H1 (cell line): ENCODE results near the gene TAS2R42. TPM values are rescaled to one million over a fixed set of nuclear protein-coding genes. Genes with fewer than 3 reads are reported as not detected.

Source experiments
- CTCF ChIA-PET: fragments of 300-600 bp; sonication (Branson Sonifier 250); formaldehyde crosslinking; loops from one replicate; lab custom pipeline; 2021; ENCODE audit not compliant: partially characterized antibody; lab: Charles Lee
- POLR2A ChIA-PET: fragments of 300-600 bp; sonication (Branson Sonifier 250); formaldehyde crosslinking; loops from one replicate; lab custom pipeline; 2021; ENCODE audit warnings: inconsistent platforms; ENCODE audit not compliant: partially characterized antibody; lab: Charles Lee
- DNase-seq, 2 experiments: peaks; one replicate each; pipeline versions ENCODE4 v3.0.0 to v3.0.0-alpha.2; 2010 to 2022; ENCODE audit warnings: low spot score in 2 of 2, low read depth in 1 of 2, mixed read lengths in 1 of 2
- FAIRE-seq: peaks from 2 replicates; lab custom pipeline; 2011; peaks lifted over from hg19 to GRCh38; lab: Jason Lieb, UNC
- H2AFZ ChIP-seq: 2 replicates; pipeline ENCODE4 v1.8.1; 2012; ENCODE audit warnings: low read length, inconsistent platforms
- H2AK5ac ChIP-seq: 2 replicates; pipeline ENCODE4 v1.6.1; 2013; ENCODE audit warnings: low read depth, low read length
- H2BK120ac ChIP-seq: replicated peaks from 2 replicates; pipeline ENCODE3; 2013; ENCODE audit warnings: low read depth, low read length, inconsistent platforms
- H2BK12ac ChIP-seq: 2 replicates; pipeline ENCODE4 v1.6.1; 2013; ENCODE audit warnings: low read depth, low read length
- H2BK15ac ChIP-seq: 2 replicates; pipeline ENCODE4 v1.6.1; 2013; ENCODE audit warnings: low read length
- H2BK20ac ChIP-seq: 2 replicates; pipeline ENCODE4 v1.6.1; 2013; ENCODE audit warnings: low read length
- H2BK5ac ChIP-seq: 2 replicates; pipeline ENCODE4 v1.6.1; 2013; ENCODE audit warnings: low read depth, low read length
- H3K14ac ChIP-seq: 2 replicates; pipeline ENCODE4 v1.6.1; 2013; ENCODE audit warnings: inconsistent platforms; ENCODE audit not compliant: insufficient read length
- H3K18ac ChIP-seq: 2 replicates; pipeline ENCODE4 v1.6.1; 2013; ENCODE audit warnings: low read length; ENCODE audit errors: extremely low read depth
- H3K23ac ChIP-seq: 2 replicates; pipeline ENCODE4 v1.6.1; 2013; ENCODE audit warnings: inconsistent platforms; ENCODE audit not compliant: insufficient read length
- H3K23me2 ChIP-seq: 2 replicates; pipeline ENCODE4 v1.6.1; 2013; ENCODE audit warnings: low read depth, low read length
- H3K27ac ChIP-seq: 2 replicates; pipeline ENCODE4 v1.6.1; 2011; ENCODE audit warnings: low read depth, low read length, inconsistent platforms
- H3K27me3 ChIP-seq, 4 experiments: replicated peaks in 1 of 4; 1 replicate in 1 of 4; 2 replicates in 3 of 4; pipeline versions ENCODE4 v1.6.1 to v1.8.1; 2011 to 2013; ENCODE audit warnings: low read length in 3 of 4, mild to moderate bottlenecking in 3 of 4, inconsistent platforms in 2 of 4, mixed read lengths in 2 of 4, moderate library complexity in 1 of 4; ENCODE audit not compliant: control insufficient read depth in 3 of 4, insufficient read depth in 3 of 4; ENCODE audit errors: extremely low read depth in 1 of 4
- H3K36me3 ChIP-seq, 4 experiments: 2 replicates each; pipeline versions ENCODE4 v1.6.1 to v1.8.1; 2011 to 2013; ENCODE audit warnings: mild to moderate bottlenecking in 4 of 4, low read length in 3 of 4, moderate library complexity in 2 of 4, control low read depth in 1 of 4, inconsistent platforms in 1 of 4; ENCODE audit not compliant: insufficient read depth in 4 of 4, control insufficient read depth in 2 of 4
- H3K4ac ChIP-seq: replicated peaks from 2 replicates; pipeline ENCODE3; 2013; ENCODE audit warnings: low read length, low read depth, mixed read lengths, inconsistent platforms; ENCODE audit not compliant: insufficient read length
- H3K4me1 ChIP-seq, 4 experiments: replicated peaks in 1 of 4; 1 replicate in 1 of 4; 2 replicates in 3 of 4; pipeline versions ENCODE4 v1.6.1 to v1.8.1; 2011 to 2013; ENCODE audit warnings: low read length in 3 of 4, inconsistent platforms in 2 of 4, mixed read lengths in 1 of 4; ENCODE audit not compliant: insufficient read depth in 4 of 4, control insufficient read depth in 3 of 4
- H3K4me2 ChIP-seq, 2 experiments: 2 replicates each; pipeline versions ENCODE4 v1.6.1 to v1.8.1; 2011 to 2013; ENCODE audit warnings: low read depth in 2 of 2, low read length in 2 of 2, control low read depth in 1 of 2, inconsistent platforms in 1 of 2, mild to moderate bottlenecking in 1 of 2; ENCODE audit not compliant: insufficient read depth in 1 of 2
- H3K4me3 ChIP-seq, 4 experiments: fragments of 200-600, 300-600 bp in 1 of 4; sonication (generic), shearing (Covaris generic), sonication (Bioruptor Twin) in 1 of 4; 2 replicates each; pipeline versions ENCODE4 v1.5.1 to v1.8.1; 2011 to 2016; ENCODE audit warnings: low read length in 4 of 4, low read depth in 3 of 4, control low read depth in 2 of 4, inconsistent platforms in 2 of 4, mild to moderate bottlenecking in 2 of 4, mixed read lengths in 1 of 4, moderate library complexity in 1 of 4; ENCODE audit not compliant: insufficient read depth in 2 of 4; ENCODE audit errors: extremely low read depth in 1 of 4
- H3K56ac ChIP-seq: replicated peaks from 2 replicates; pipeline ENCODE3; 2013; ENCODE audit warnings: low read depth, mild to moderate bottlenecking, mixed read lengths, low read length, inconsistent platforms; ENCODE audit not compliant: insufficient read length
- H3K79me1 ChIP-seq: 2 replicates; pipeline ENCODE4 v1.6.1; 2013; ENCODE audit warnings: low read depth, low read length, control low read depth
- H3K79me2 ChIP-seq, 2 experiments: 2 replicates each; pipeline versions ENCODE4 v1.6.1 to v1.8.1; 2012 to 2013; ENCODE audit warnings: low read length in 2 of 2, mild to moderate bottlenecking in 2 of 2, inconsistent platforms in 1 of 2; ENCODE audit not compliant: insufficient read depth in 2 of 2, control insufficient read depth in 1 of 2
- H3K9ac ChIP-seq, 4 experiments: replicated peaks in 1 of 4; 1 replicate in 1 of 4; 2 replicates in 3 of 4; pipeline versions ENCODE4 v1.6.1 to v1.8.1; 2011 to 2013; ENCODE audit warnings: low read depth in 3 of 4, low read length in 3 of 4, control low read depth in 2 of 4, mild to moderate bottlenecking in 2 of 4, moderate library complexity in 2 of 4, inconsistent platforms in 1 of 4; ENCODE audit errors: extremely low read depth in 1 of 4
- H3K9me3 ChIP-seq, 2 experiments: 2 replicates each; pipeline versions ENCODE4 v1.6.1 to v1.8.1; 2012 to 2013; ENCODE audit warnings: mild to moderate bottlenecking in 2 of 2, moderate library complexity in 2 of 2, control low read depth in 1 of 2, inconsistent platforms in 1 of 2, low read depth in 1 of 2, low read length in 1 of 2, mixed read lengths in 1 of 2; ENCODE audit not compliant: insufficient read depth in 2 of 2
- H4K20me1 ChIP-seq, 2 experiments: replicated peaks in 1 of 2; 2 replicates each; pipeline versions ENCODE3 to v1.8.1; 2011 to 2013; ENCODE audit warnings: inconsistent platforms in 2 of 2, low read length in 2 of 2, mild to moderate bottlenecking in 1 of 2; ENCODE audit not compliant: insufficient read depth in 2 of 2, control insufficient read depth in 1 of 2
- H4K5ac ChIP-seq: 2 replicates; pipeline ENCODE4 v1.6.1; 2013; ENCODE audit warnings: low read length, low read depth, mixed read lengths, inconsistent platforms; ENCODE audit not compliant: insufficient read length
- H4K8ac ChIP-seq: 2 replicates; pipeline ENCODE4 v1.8.0; 2013; ENCODE audit warnings: mild to moderate bottlenecking, moderate library complexity, low read length, inconsistent platforms; ENCODE audit not compliant: insufficient read depth; ENCODE audit errors: extremely low read depth
- H4K91ac ChIP-seq: replicated peaks from 2 replicates; pipeline ENCODE3; 2013; ENCODE audit warnings: low read length, mixed read lengths, inconsistent platforms; ENCODE audit not compliant: insufficient read length
- BRCA1 ChIP-seq: IDR thresholded peaks from 2 replicates; pipeline ENCODE4 v1.6.1; 2012; ENCODE audit warnings: low read depth, low read length, improper control_type of control experiment
- CBX5 ChIP-seq: fragments of 300-800, 300-1000 bp; sonication (generic); IDR thresholded peaks from 2 replicates; pipeline ENCODE4 v1.7.1; 2016; ENCODE audit warnings: antibody characterized with exemption, low read length, low read depth
- KDM1A ChIP-seq: fragments of 200-600, 300-600 bp; sonication (generic); IDR thresholded peaks from 2 replicates; pipeline ENCODE4 v1.7.1; 2016; ENCODE audit warnings: mild to moderate bottlenecking, low read length, borderline replicate concordance
- TEAD4 ChIP-seq: IDR thresholded peaks from 2 replicates; pipeline ENCODE4 v1.6.1; 2012; ENCODE audit warnings: low read depth, low read length, inconsistent platforms, mixed read lengths
- WGBS, 2 experiments: shearing (Covaris generic) in 1 of 2; methylation state at CpG; one replicate each; pipeline versions ENCODE4 v1.1.6 to v1.1.7; 2013 to 2015; ENCODE audit warnings: low lambda C conversion rate in 2 of 2, mixed read lengths in 2 of 2, inconsistent platforms in 1 of 2, low coverage in 1 of 2, missing lambda C conversion rate in 1 of 2; ENCODE audit not compliant: insufficient replicate concordance in 2 of 2, insufficient coverage in 1 of 2, insufficient read length in 1 of 2; ENCODE audit errors: extremely low coverage in 1 of 2, missing lambda C conversion rate in 1 of 2; 5-methylcytosine and 5-hydroxymethylcytosine counted together
- polyA plus RNA-seq, 7 experiments: library from polyadenylated mRNA; depleted of rRNA in 3 of 7; stranded (reverse) in 5 of 7; unstranded in 2 of 7; fragments of >200 nt in 5 of 7; fragments of 200-250 nt in 2 of 7; gene quantifications; 1 replicate in 5 of 7; 2 replicates in 1 of 7; 4 replicates in 1 of 7; pipeline versions ENCODE4 v1.2.1 to v1.2.3, GENCODE V29; 2011 to 2013; ENCODE audit warnings: missing spikeins in 2 of 7, mixed read lengths in 2 of 7
- total RNA-seq: library from RNA; stranded (reverse); fragmentation: NEBNext Ultra II Directional; extraction: Animal tissue kit (Norgen Biotek cat#: 25700); gene quantifications from 2 replicates; pipeline ENCODE4 v1.2.1, GENCODE V29; 2021

Gene TAS2R42
- total and polyA plus RNA-seq, 2 of the 8 experiments (the other 6 are each of a cell fraction or from before 2014, with no cell fraction given), result not detected

- DNase-seq (no peak), FAIRE-seq (no peak)
- no peak overlapping the region for H4K91ac ChIP-seq
- CTCF ChIA-PET, result no interaction called here
- no peaks in the 10 kb centered on the region for H3K23me2 ChIP-seq
- no peak overlapping the region for H4K5ac ChIP-seq
- no peaks in the 10 kb centered on the region for H4K20me1 ChIP-seq
- H2AK5ac ChIP-seq, result no peak overlapping the region
- no peaks in the 10 kb centered on the region for H3K27me3 ChIP-seq
- POLR2A ChIA-PET, result interaction anchor here (0.8 kb wide), 1 partner anchor 27 kb away, joined by 3 read pairs; the partner anchor contains the start of gene SMIM10L1
- H2BK120ac ChIP-seq, result no peak overlapping the region
- no peak overlapping the region for H2BK15ac ChIP-seq
- no peak overlapping the region for H2BK5ac ChIP-seq
- peaks cover 0 to 5% (median 0%) of the 10 kb centered on the region in 4 experiments; a peak in 2 of 8 replicates for H3K36me3 ChIP-seq
- 90% methylated on average over 4 of the region's 5 CpGs; no CpG with 5 or more reads in 1 of the 2 experiments for WGBS, 2 experiments
- H3K9ac ChIP-seq, result no peak overlapping the region
- no peak overlapping the region for H3K4me2 ChIP-seq
- no peak overlapping the region for H3K14ac ChIP-seq
- H2AFZ ChIP-seq, result no peak overlapping the region
- H3K79me2 ChIP-seq, result peaks cover 4 to 80% of the 10 kb centered on the region in 2 experiments; a peak in 3 of 4 replicates
- H3K4ac ChIP-seq, result no peak overlapping the region
- H4K8ac ChIP-seq, result no peak overlapping the region
- no peaks in the 10 kb centered on the region for H3K79me1 ChIP-seq
- no peak overlapping the region for H3K4me3 ChIP-seq
- H3K4me1 ChIP-seq, result no peaks in the 10 kb centered on the region
- H3K56ac ChIP-seq, result no peak overlapping the region
- no peak overlapping the region for H2BK20ac ChIP-seq
- H3K9me3 ChIP-seq, result peaks cover 0 to 3% of the 10 kb centered on the region in 2 experiments; a peak in 1 of 4 replicates
- no peak overlapping the region for H3K23ac ChIP-seq
- no peak overlapping the region for H3K18ac ChIP-seq
- no peak overlapping the region for H2BK12ac ChIP-seq
- TF ChIP-seq KDM1A (no peak), TEAD4 (no peak), CBX5 (no peak), BRCA1 (no peak)
- H3K27ac ChIP-seq, result no peak overlapping the region
Measured at GRCh38 chr12:11144297-11144696, 42.4 kb downstream of the TAS2R42 start.
